PC-9 (cell line): Measurements from ENCODE around the gene IL34. TPM values are rescaled to one million over a fixed set of nuclear protein-coding genes. Genes with fewer than 3 reads are reported as not detected.

Experiments
- BruUV-seq: library from RNA; stranded (reverse); fragments of 400-500 nt; replicated peaks from 2 replicates; lab custom pipeline; 2021; lab: Mats Ljungman, UMichigan
- CTCF ChIA-PET: fragments of 300-600 bp; sonication (Branson Sonifier 250); formaldehyde crosslinking; loops from one replicate; lab custom pipeline; 2022; ENCODE audit warnings: antibody characterized with exemption; lab: Charles Lee
- POLR2A ChIA-PET: fragments of 300-600 bp; sonication (Branson Sonifier 250); formaldehyde crosslinking; loops from one replicate; lab custom pipeline; 2022; ENCODE audit warnings: antibody characterized with exemption; ENCODE audit not compliant: unreplicated experiment; lab: Charles Lee
- DNase-seq, 2 experiments: peaks; one replicate each; pipeline versions ENCODE4 v3.0.0 to v3.0.0-alpha.2; 2015 to 2022; ENCODE audit warnings: mixed read lengths in 1 of 2
- H2AFZ ChIP-seq: fragments of 200-600 bp; sonication (generic); 2 replicates; pipeline ENCODE4 v1.8.1; 2017; ENCODE audit warnings: antibody characterized with exemption
- H3F3A ChIP-seq: fragments of 200-600 bp; sonication (generic); 2 replicates; pipeline ENCODE4 v1.8.1; 2017; ENCODE audit warnings: antibody characterized with exemption, mild to moderate bottlenecking, low read depth; ENCODE audit not compliant: insufficient read depth
- H3K27ac ChIP-seq: fragments of 200-600 bp; sonication (generic); 2 replicates; pipeline ENCODE4 v1.6.1; 2016; ENCODE audit warnings: mixed run types
- H3K27me3 ChIP-seq: fragments of 200-600 bp; sonication (generic); 2 replicates; pipeline ENCODE4 v1.6.1; 2016; ENCODE audit warnings: low read depth, mixed run types; ENCODE audit not compliant: insufficient read depth
- H3K36me3 ChIP-seq: fragments of 200-600 bp; sonication (generic); 2 replicates; pipeline ENCODE4 v1.6.1; 2016; ENCODE audit warnings: low read depth, mixed run types
- H3K4me1 ChIP-seq: fragments of 200-600 bp; sonication (generic); replicated peaks from 2 replicates; pipeline ENCODE4 v1.6.1; 2016; ENCODE audit warnings: mixed run types; ENCODE audit not compliant: insufficient read depth
- H3K4me2 ChIP-seq: fragments of 200-600 bp; sonication (generic); 2 replicates; pipeline ENCODE4 v1.6.1; 2017; ENCODE audit warnings: mixed run types
- H3K4me3 ChIP-seq: fragments of 200-600 bp; sonication (generic); 2 replicates; pipeline ENCODE4 v1.6.1; 2016; ENCODE audit warnings: mixed run types
- H3K79me2 ChIP-seq: fragments of 200-600 bp; sonication (generic); 2 replicates; pipeline ENCODE4 v1.6.1; 2017; ENCODE audit warnings: low read depth, mixed run types
- H3K9me2 ChIP-seq: fragments of 200-600 bp; sonication (generic); 2 replicates; pipeline ENCODE4 v1.8.1; 2017; ENCODE audit warnings: mild to moderate bottlenecking; ENCODE audit not compliant: insufficient read depth
- H3K9me3 ChIP-seq: fragments of 200-600 bp; sonication (generic); 2 replicates; pipeline ENCODE4 v1.8.1; 2016; ENCODE audit warnings: low read depth; ENCODE audit not compliant: insufficient read depth
- H4K20me1 ChIP-seq: fragments of 200-600 bp; sonication (generic); 2 replicates; pipeline ENCODE4 v1.8.1; 2017; ENCODE audit not compliant: insufficient read depth
- EZH2 ChIP-seq: fragments of 200-600 bp; sonication (generic); IDR thresholded peaks from 2 replicates; pipeline ENCODE4 v1.8.0; 2017; ENCODE audit warnings: antibody characterized with exemption, low read depth
- intact Hi-C: fragments of 100-400 bp; cut with micrococcal nuclease; formaldehyde crosslinking; loops from one replicate; pipeline ENCODE4 v1.10.0; 2022; ENCODE audit not compliant: unreplicated experiment
- total RNA-seq: library from RNA; stranded (reverse); gene quantifications from 2 replicates; pipeline ENCODE4 v1.2.3, GENCODE V29; 2021
- TF ChIP-seq, protein P1 (sequence below): fragments of 200-600 bp; sonication (generic); conservative IDR thresholded peaks from 2 replicates; pipeline ENCODE4 v1.6.1; 2017; ENCODE audit warnings: mixed run types, antibody characterized with exemption, mild to moderate bottlenecking, moderate library complexity

IL34 gene
- total RNA-seq, 1 experiment from 2014 or later, result not detected

GRCh38 chr16:70686376-70687101 lies 40.2 kb downstream of the IL34 start:
- intact Hi-C loops, result loop anchor here (2.0 to 5.0 kb wide), 2 partner anchors 62 to 651 kb away; no protein-coding TSS in a partner anchor
- Histone ChIP-seq H3K4me2 (peak overlapping the region; percentile 61), H2AFZ (no peak overlapping the region), H3K27ac (no peak overlapping the region), H3F3A (peaks cover 14% of the 10 kb centered on the region; the same call in 1 of the 2 replicates), H3K79me2 (peaks cover 39% of the 10 kb centered on the region), H3K9me3 (no peaks in the 10 kb centered on the region), H3K36me3 (no peaks in the 10 kb centered on the region), H4K20me1 (peaks cover 21% of the 10 kb centered on the region), H3K4me3 (peak overlapping the region; percentile 43; the same call in 1 of the 2 replicates), H3K4me1 (peaks cover 30% of the 10 kb centered on the region), H3K27me3 (no peaks in the 10 kb centered on the region), H3K9me2 (no peaks in the 10 kb centered on the region)
- TF ChIP-seq, protein P1, sequence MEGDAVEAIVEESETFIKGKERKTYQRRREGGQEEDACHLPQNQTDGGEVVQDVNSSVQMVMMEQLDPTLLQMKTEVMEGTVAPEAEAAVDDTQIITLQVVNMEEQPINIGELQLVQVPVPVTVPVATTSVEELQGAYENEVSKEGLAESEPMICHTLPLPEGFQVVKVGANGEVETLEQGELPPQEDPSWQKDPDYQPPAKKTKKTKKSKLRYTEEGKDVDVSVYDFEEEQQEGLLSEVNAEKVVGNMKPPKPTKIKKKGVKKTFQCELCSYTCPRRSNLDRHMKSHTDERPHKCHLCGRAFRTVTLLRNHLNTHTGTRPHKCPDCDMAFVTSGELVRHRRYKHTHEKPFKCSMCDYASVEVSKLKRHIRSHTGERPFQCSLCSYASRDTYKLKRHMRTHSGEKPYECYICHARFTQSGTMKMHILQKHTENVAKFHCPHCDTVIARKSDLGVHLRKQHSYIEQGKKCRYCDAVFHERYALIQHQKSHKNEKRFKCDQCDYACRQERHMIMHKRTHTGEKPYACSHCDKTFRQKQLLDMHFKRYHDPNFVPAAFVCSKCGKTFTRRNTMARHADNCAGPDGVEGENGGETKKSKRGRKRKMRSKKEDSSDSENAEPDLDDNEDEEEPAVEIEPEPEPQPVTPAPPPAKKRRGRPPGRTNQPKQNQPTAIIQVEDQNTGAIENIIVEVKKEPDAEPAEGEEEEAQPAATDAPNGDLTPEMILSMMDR, result no peak
- no peak for TF ChIP-seq EZH2
- POLR2A ChIA-PET, result interaction anchor here (0.6 kb wide), 1 partner anchor 65 kb away, joined by 14 read pairs; no protein-coding TSS in a partner anchor
- CTCF ChIA-PET, result no interaction called here
- DNase-seq, result no peak
- BruUV-seq, result no TSS peak

- Histone ChIP-seq H3K4me3 (no peak overlapping the region), H3K27ac (no peak overlapping the region), H3K27me3 (no peaks in the 10 kb centered on the region), H3K36me3 (no peaks in the 10 kb centered on the region), H3K4me1 (peaks cover 30% of the 10 kb centered on the region), H3K4me2 (peak overlapping the region; percentile 61; the same call in 1 of the 2 replicates), H3F3A (peaks cover 14% of the 10 kb centered on the region; the same call in 1 of the 2 replicates), H2AFZ (no peak overlapping the region), H3K9me2 (no peaks in the 10 kb centered on the region), H4K20me1 (peaks cover 16% of the 10 kb centered on the region), H3K9me3 (no peaks in the 10 kb centered on the region), H3K79me2 (peaks cover 33% of the 10 kb centered on the region)
- POLR2A ChIA-PET, result interaction anchor here (0.6 kb wide), 1 partner anchor 64 kb away, joined by 14 read pairs; no protein-coding TSS in a partner anchor
- TF ChIP-seq EZH2, result no peak
- TF ChIP-seq, protein P1, result no peak
- intact Hi-C loops, result loop anchor here (2.0 to 5.0 kb wide), 2 partner anchors 62 to 650 kb away; no protein-coding TSS in a partner anchor
- BruUV-seq, result no TSS peak
- CTCF ChIA-PET, result interaction anchor here (0.9 kb wide), 1 partner anchor 85 kb away, joined by 5 read pairs; no protein-coding TSS in a partner anchor
- no peak for DNase-seq
Measured at GRCh38 chr16:70687102-70687511, 40.7 kb downstream of the IL34 start.

DNA sequence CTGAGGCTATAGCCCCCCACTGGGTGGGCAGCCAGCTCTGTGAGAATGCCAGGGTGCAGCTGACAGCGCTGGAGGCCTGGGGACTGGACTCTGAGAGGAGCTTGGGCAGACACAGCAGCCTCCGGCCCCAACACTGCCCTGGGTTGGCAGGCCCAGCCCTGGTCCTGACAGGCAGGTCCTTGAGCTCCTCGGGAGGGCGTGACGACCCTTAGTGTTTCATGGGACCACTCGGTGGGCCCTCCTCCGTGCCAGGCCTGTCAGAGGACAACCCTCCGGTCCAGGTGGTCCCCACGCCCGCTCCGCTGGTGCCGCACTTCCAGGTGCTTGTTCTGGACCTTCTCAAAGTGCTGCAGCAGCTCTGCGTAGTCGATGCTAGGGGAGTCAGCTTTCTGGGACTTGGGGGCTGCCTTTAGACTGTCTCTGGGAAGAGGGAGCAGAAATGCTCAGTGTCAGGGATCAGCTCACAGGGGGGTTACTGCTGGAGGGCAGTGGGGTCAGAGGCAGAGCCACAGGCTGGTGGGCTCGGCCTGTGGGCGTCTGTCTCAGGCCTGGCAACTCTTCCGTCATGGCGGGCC lies 41.4 kb downstream of the IL34 start:
- Histone ChIP-seq H3K4me3 (no peak overlapping the region), H3K79me2 (peaks cover 26% of the 10 kb centered on the region), H3K27ac (no peak overlapping the region), H3K9me3 (no peaks in the 10 kb centered on the region), H2AFZ (no peak overlapping the region), H3F3A (peaks cover 17% of the 10 kb centered on the region; the same call in 1 of the 2 replicates), H3K36me3 (no peaks in the 10 kb centered on the region), H3K27me3 (no peaks in the 10 kb centered on the region), H3K9me2 (no peaks in the 10 kb centered on the region), H4K20me1 (peaks cover 11% of the 10 kb centered on the region), H3K4me1 (peaks cover 33% of the 10 kb centered on the region), H3K4me2 (no peak overlapping the region)
- intact Hi-C loops, result loop anchor here (2.0 to 5.0 kb wide), 2 partner anchors 61 to 650 kb away; no protein-coding TSS in a partner anchor
- ChIA-PET POLR2A (interaction anchor here (0.5 kb wide), 1 partner anchor 20 kb away, joined by 3 read pairs; no protein-coding TSS in a partner anchor), CTCF (interaction anchor here (0.9 kb wide), 1 partner anchor 84 kb away, joined by 5 read pairs; no protein-coding TSS in a partner anchor)
- no peak for TF ChIP-seq EZH2
- TF ChIP-seq, protein P1, result no peak
- no TSS peak for BruUV-seq
- DNase-seq, result no peak
